ENCODE measurements around the gene CTSO.

CTSO gene, protein sequence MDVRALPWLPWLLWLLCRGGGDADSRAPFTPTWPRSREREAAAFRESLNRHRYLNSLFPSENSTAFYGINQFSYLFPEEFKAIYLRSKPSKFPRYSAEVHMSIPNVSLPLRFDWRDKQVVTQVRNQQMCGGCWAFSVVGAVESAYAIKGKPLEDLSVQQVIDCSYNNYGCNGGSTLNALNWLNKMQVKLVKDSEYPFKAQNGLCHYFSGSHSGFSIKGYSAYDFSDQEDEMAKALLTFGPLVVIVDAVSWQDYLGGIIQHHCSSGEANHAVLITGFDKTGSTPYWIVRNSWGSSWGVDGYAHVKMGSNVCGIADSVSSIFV

DNA sequence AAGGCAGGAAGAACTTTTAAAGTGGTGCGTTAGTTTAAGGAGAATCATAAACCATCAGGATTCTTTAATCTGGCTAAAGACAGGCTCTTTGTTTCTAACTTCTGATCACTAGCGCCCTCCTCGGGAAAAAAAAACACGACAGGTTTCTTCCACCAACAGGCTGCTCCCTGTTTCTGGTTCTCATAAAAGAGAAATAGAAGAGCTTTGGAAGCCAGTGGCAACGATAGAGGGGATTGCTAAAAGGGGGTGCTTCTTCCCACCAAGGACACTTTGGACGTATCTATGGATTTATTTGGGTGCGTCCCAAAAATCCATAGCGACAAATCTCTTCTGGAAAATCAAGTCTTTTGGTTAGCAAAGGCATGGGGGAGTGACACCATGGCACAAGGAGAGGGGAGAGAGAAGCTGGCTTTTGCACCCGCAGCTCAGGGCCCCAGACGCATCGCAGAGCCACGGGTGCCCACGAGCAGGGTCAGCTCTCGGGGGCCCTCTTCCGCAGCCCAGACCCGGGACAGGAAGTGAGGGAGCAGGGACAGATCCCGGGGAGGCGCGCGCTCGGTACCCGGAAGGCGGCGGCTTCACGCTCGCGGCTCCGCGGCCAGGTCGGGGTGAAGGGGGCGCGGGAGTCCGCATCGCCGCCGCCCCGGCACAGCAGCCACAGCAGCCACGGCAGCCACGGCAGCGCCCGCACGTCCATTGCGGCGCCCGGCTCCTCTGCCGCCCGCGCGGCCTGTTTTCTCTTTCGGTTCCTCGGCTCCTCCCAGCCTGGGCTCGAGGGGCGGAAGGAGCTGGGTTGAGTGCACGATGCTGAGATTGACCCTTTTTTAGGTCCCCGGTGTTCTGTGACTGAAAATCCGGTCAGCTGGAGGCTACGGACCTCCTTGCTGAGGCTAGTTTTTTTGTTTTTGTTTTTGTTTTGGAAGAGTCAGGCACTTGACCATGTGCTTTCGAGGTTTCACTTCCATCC, at the start of gene CTSO:
Gene CTSO (minus strand): TSS at position 716 of the 967 bp plus-strand sequence. CDS start 19 bp downstream, at position 697.
- no peak for DNase-seq

- no peak for DNase-seq
Observed at GRCh38 chr4:156000491-156000890, 46.8 kb upstream of the CTSO start.

DNA sequence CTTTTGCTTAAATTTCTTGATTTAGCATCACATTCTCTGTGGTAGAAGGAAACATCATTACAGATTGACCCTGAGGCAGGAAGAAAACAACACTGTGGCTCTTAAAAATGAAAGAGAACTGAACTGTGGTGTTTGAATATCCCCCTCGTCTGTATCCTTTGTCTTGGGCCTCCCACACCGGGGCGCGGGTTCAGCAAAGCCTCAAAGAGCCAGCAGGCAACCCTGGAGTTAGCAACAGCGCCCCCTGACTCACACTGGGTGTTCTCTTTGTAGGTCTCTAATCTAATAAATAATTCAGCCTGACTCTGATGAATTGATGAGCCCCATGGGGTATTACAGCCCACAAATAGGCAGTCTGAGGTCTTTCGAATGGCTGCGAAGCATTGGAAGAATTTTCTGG, 46.1 kb upstream of the CTSO start:
- DNase-seq: no peak

DNA sequence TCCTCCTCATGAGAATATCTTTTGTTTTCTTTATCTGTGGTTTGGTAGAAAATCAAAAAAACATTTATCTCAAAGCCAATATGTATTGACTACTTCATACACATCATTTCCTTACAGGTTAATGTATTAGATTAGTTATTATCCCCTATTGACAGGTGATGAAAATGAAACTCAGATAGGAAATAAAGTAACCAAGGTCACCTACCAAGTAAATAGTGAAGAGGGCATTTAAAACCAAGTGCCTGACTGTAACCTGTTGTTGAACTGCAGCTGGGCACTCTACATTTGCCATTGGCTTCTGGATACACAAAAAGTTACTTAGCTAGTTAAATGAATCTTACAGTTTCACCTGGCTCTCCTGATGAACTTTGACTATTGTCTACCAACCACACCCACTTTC, 41.4 kb upstream of the CTSO start:
- DNase-seq: no peak

GRCh38 chr4:155984106-155984797, 30.6 kb upstream of the CTSO start:
- no peak for DNase-seq

DNA sequence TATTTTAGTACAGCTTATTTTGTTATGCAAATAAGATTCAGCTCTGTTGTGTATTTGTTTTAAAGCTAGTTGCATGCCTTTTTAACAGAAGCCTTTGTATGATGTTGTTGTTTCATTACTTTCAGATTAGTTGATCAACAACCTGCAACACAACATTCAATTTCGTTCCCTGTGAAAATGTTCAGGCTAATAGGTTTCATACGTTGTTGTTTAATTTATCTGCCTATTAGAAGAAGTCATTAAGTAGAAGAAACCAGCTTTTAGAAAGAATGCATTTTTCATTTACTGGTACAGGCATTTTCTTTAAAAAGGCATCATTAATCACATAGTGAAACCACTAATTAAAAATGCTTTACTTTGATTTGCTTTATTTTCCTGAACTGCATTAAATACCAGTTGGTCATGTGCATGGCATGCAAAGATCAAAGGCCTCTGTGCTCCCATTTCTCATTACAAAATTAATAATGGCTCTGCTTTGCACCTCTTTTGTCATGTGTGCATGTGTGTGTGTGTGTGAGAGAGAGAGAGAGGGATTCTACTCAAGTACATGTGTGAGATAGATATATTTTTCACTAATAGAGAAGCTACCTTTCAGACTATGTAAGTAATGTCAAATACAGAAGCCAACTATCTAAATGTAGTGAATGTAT, 29.2 kb upstream of the CTSO start:
- no peak for DNase-seq

- DNase-seq: no peak
Observed at GRCh38 chr4:155978810-155979209, 25.1 kb upstream of the CTSO start.

- DNase-seq: no peak
Observed at GRCh38 chr4:155975511-155975910, 21.8 kb upstream of the CTSO start.

- no peak for DNase-seq
Observed at GRCh38 chr4:155974996-155975395, 21.3 kb upstream of the CTSO start.

DNA sequence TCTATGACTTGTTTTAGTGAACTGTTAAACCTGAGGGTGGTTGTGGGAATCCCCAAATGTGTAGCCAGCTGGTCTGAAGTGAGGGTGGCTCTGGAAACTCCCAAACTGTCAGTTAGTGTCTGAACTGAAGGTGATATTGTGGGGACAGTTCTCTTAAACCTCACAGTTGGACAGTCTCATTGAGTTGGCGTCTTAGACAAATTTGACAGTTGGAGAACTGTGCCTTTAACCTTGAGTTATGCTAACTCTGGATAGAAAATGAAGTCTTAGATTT, 20.7 kb upstream of the CTSO start:
- no peak for DNase-seq

DNA sequence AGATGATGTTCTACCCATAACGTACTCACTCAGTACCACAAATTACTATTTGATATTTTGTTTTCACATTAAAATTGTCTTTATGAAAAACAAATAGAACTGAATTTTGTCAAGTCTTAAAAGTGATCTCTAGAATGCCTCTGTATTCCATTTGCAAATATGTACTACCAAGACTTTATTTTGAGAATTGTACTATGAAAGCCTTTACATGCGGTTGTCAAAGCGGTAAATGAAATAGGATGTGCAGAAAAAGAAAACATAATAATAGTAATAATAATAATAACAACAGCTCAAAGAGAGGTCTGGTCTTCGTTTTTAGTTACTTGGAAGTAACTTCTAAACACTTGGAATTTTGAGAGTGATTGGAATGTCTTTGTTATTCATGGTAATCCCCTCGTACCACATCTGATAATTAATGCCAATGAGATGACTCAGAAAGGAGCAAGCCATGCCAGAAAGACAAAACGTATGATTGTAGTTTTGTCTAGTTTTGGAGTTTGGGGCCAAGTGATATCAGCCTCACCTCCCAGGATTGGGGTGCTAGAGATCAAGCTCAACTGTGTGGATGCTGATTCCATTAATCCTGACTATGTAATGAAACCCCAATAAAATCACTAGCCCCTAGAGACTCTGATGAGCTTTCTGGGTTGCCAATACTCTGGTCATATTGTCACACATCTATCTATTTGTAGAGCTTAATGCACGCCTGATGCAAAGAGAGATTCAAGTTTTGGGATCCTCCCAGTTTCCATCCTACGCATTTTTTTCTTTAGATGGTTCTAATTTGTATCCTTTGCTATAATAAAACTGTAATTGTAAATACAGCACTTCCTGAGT, 20.2 kb upstream of the CTSO start:
- no peak for DNase-seq

GRCh38 chr4:155972098-155972497, 18.4 kb upstream of the CTSO start:
- no peak for DNase-seq

- no peak for DNase-seq
Observed at GRCh38 chr4:155966731-155967395, 13.2 kb upstream of the CTSO start.

DNA sequence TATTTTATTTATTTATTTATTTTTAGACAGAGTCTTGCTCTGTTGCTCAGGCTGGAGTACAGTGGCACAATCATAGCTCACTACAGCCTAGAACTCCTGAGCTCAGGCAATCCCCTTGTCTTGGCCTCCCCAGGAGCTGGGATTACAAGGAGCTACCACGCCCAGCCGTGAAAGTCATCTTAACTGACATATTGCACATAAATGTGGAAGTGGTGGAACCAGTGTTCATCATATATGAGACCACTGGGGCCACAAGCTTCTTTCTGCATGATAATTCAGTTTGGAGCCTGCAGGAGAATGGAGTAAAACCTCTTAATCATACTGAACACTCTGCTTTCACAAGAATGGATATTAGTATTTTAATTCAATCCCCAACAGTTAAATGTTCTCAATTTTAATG, 12.5 kb upstream of the CTSO start:
- no peak for DNase-seq

- DNase-seq: no peak
Observed at GRCh38 chr4:155964016-155964891, 10.6 kb upstream of the CTSO start.

GRCh38 chr4:155962767-155963166, 9.1 kb upstream of the CTSO start:
- no peak for DNase-seq

- no peak for DNase-seq
Observed at GRCh38 chr4:155961575-155961974, 7.9 kb upstream of the CTSO start.

DNA sequence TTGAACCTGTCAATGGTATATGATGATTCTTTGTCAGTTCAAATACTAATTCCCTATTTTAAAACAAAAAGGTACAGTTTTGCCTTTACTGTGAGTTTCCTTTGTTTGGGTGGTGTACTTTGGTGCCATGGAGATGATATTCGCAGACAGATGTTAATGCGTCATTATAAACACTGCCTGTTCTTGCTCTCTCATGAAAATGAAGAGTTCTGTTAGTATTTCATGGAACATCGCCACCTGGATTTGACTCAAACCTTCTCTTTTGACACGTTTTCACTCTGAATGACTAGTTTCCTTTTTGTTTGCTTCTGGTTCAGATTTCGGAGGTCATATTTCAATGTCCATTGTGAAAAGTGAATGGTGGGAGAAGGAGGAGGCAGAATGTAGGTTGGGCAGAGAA, 6.9 kb upstream of the CTSO start:
- DNase-seq: no peak

GRCh38 chr4:155959417-155959816, 5.8 kb upstream of the CTSO start:
- DNase-seq: no peak

GRCh38 chr4:155956461-155956860, 2.8 kb upstream of the CTSO start:
- DNase-seq: no peak

- DNase-seq: no peak
Observed at GRCh38 chr4:155954939-155955338, 1.3 kb upstream of the CTSO start.

All from NCI-H2107 (cell line).